GM13976 (cell line): ENCODE results near the gene KCNC4.

ENCODE experiments used
- DNase-seq: peaks from one replicate; pipeline ENCODE4 v3.0.0; 2012; ENCODE audit warnings: low spot score
- CTCF ChIP-seq: IDR thresholded peaks from 2 replicates; pipeline ENCODE4 v1.5.1; 2012; ENCODE audit warnings: borderline replicate concordance, mild to moderate bottlenecking; ENCODE audit not compliant: insufficient read depth; ENCODE audit errors: extremely low read depth, missing control alignments, control extremely low read depth
- in situ Hi-C: fragments of 300-500 bp; cut with MboI; formaldehyde crosslinking; loops from one replicate; pipeline ENCODE4 v1.12.0; 2022; ENCODE audit warnings: low sequenced_read_pairs, mixed read lengths, inconsistent platforms; ENCODE audit not compliant: unreplicated experiment

KCNC4 gene

GRCh38 chr1:110223581-110223980 lies 13.5 kb downstream of the KCNC4 start:
- no peak for TF ChIP-seq CTCF
- in situ Hi-C loops: no loop called here
- no peak for DNase-seq

- in situ Hi-C loops: no loop called here
- no peak for DNase-seq
Measured at GRCh38 chr1:110224240-110224995, 14.3 kb downstream of the KCNC4 start.

GRCh38 chr1:110225212-110225611 lies 15.1 kb downstream of the KCNC4 start:
- no peak for TF ChIP-seq CTCF
- no peak for DNase-seq
- in situ Hi-C loops: no loop called here

More at GRCh38 chr1:110224240-110224995, 14.3 kb downstream of the KCNC4 start:
- TF ChIP-seq CTCF: no peak

GRCh38 chr1:110225756-110226404 lies 15.8 kb downstream of the KCNC4 start:
- no peak for TF ChIP-seq CTCF
- in situ Hi-C loops: no loop called here
- DNase-seq: no peak

- in situ Hi-C loops: no loop called here
- no peak for DNase-seq
- no peak for TF ChIP-seq CTCF
Measured at GRCh38 chr1:110227774-110228173, 17.7 kb downstream of the KCNC4 start.

- in situ Hi-C loops: no loop called here
- DNase-seq: no peak
- TF ChIP-seq CTCF: no peak
Measured at GRCh38 chr1:110228381-110228780, 18.3 kb downstream of the KCNC4 start.
